Effector memory CD4-positive, alpha-beta T cell (primary cell): Measurements from ENCODE around the gene MKNK1.

Experiments
- DNase-seq, 3 donors: peaks; one replicate each; pipeline ENCODE4 v3.0.0-alpha.2; 2020
- H3K27ac ChIP-seq: 2 replicates; pipeline ENCODE4 v1.7.0; 2013; ENCODE audit warnings: mild to moderate bottlenecking, low read length, moderate library complexity; ENCODE audit not compliant: insufficient read depth, poor library complexity, severe bottlenecking
- H3K27me3 ChIP-seq: replicated peaks from 2 replicates; pipeline ENCODE4 v1.7.0; 2013; ENCODE audit warnings: mild to moderate bottlenecking, low read length; ENCODE audit not compliant: insufficient read depth, control insufficient read depth, poor library complexity, severe bottlenecking
- H3K36me3 ChIP-seq: 2 replicates; pipeline ENCODE4 v1.7.0; 2013; ENCODE audit warnings: mild to moderate bottlenecking, low read length, moderate library complexity; ENCODE audit not compliant: control insufficient read depth, insufficient read depth
- H3K4me1 ChIP-seq: 2 replicates; pipeline ENCODE4 v1.7.0; 2013; ENCODE audit warnings: low read length, mild to moderate bottlenecking; ENCODE audit not compliant: control insufficient read depth, insufficient read depth, poor library complexity, severe bottlenecking
- H3K4me3 ChIP-seq: 2 replicates; pipeline ENCODE4 v1.7.0; 2013; ENCODE audit warnings: low read length, low read depth, mild to moderate bottlenecking; ENCODE audit not compliant: insufficient read depth, poor library complexity, severe bottlenecking
- H3K9me3 ChIP-seq: 2 replicates; pipeline ENCODE4 v1.7.0; 2013; ENCODE audit warnings: mild to moderate bottlenecking, low read length, moderate library complexity; ENCODE audit not compliant: control insufficient read depth

Gene MKNK1

DNA sequence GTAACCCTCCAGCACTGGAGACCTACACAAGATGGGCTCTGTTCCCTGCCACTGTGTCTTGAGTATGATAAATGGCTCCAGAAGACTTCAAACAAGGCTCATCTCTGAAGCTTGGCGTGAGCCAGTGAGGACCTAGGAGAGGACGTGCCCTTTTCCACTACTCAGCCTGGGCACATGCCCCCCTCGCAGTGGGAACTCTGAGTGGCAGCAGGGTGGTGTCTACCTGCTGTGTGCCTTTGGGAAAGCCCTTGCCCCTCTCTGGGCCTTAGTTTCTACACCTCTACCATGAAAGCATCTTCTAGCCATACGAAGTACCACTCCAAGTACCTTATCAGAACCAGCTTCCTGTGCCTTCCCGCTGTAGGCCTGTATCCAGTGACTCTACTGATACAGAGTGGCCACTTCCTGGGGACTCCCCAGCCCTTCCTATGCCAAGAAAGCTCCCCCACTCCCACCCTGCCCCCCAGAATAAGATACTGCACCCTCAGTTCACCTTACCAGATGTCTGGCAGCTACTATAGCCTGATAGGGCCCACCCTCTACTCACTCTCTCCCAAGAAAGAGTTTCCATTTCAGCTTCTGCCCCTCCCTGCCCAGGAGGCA is 15.7 kb upstream of the MKNK1 start:
- no peak for DNase-seq
- no peak overlapping the region for H3K27ac ChIP-seq
- H3K36me3 ChIP-seq, result no peaks in the 10 kb centered on the region
- no peak overlapping the region for H3K4me3 ChIP-seq
- H3K27me3 ChIP-seq, result no peaks in the 10 kb centered on the region
- H3K9me3 ChIP-seq, result no peaks in the 10 kb centered on the region
- H3K4me1 ChIP-seq, result peaks cover 14% of the 10 kb centered on the region

DNA sequence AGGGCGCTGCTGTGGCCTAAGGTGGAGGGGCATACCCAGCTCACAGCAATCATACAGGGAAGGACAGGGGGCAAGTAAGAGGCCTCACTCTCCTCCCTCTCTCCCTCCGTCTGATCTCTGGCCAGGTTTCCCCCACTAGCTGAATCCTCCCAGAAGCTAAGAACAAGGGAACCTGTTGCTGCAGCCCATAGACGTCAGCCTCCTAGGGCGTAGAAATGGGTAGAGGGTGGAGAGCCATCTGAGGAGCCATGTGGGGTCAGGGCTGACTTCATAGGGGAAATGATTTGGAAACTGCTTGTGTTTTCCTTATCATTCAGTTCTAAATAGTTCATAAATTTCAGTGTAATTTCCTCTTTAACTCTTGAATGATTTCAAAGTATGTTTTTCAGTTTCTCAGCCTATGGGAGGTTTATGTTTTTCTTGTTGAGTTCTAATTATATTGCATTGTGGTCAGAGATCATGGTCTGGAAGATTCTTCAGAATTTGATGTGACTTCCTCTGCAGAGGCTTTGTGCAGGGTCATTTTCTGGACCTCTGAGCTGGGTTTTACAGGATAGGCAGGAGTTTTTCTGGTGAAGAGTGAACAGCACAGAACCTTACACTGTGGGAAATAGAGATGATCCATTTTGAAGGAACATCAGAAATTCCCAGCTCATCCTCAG is 14.8 kb upstream of the MKNK1 start:
- Histone ChIP-seq H3K4me1 (peaks cover 22% of the 10 kb centered on the region), H3K27ac (no peak overlapping the region), H3K36me3 (no peaks in the 10 kb centered on the region), H3K4me3 (no peak overlapping the region), H3K27me3 (no peaks in the 10 kb centered on the region), H3K9me3 (no peaks in the 10 kb centered on the region)
- DNase-seq, result no peak

DNA sequence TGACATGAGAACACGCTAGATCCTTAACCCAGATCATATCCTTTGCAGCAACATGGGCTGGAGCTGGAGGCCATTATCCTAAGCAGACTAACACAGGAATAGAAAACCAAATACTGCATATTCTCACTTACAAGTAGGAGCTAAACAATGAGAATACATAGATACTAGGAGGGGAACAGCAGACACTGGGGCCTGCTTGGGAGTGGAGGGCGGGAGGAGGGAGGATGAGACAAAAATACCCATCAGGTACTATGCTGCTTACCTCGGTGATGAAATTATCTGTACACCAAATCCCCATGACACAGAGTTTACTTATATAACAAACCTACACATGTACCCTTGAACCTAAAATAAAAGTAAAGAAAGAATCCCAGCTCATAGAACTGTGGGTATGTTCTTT is 13.8 kb upstream of the MKNK1 start:
- no peak overlapping the region for H3K27ac ChIP-seq
- H3K4me1 ChIP-seq, result peaks cover 30% of the 10 kb centered on the region
- H3K4me3 ChIP-seq, result no peak overlapping the region
- DNase-seq, result no peak
- H3K36me3 ChIP-seq, result peaks cover 2% of the 10 kb centered on the region
- no peaks in the 10 kb centered on the region for H3K27me3 ChIP-seq
- H3K9me3 ChIP-seq, result no peaks in the 10 kb centered on the region

DNA sequence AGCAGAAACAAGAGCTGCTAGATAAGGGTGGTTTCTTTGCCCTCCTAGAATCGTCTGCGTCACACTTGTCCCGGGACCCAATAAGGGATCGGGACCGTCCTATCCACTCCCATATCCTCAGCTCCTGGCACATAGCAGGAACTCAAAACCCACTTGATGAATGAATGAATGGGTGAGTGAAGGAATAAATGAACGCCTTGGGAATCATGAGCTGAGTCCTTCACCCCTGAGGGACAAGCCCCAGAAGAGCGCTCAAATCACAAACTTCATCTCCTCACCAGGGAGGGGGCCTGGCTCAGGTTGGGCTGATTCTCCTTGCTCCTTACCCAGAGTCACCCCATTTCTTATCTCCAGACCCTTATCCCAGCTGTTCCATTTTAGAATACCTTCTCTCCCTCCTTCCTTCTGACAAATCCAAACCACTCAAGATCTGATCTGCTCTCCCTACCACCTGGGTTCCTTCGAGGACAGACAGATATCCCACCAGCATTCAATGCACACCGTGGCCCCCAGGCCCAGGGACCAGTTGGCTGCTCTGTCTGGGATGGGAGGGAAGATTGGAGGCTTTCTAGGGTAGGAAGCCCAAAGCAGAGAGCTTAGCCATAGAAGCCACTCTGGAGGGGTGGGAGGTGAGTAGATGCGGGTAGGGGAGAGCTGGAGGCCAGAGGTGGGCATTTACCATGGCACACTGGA is 13.2 kb upstream of the MKNK1 start:
- Histone ChIP-seq H3K27me3 (no peaks in the 10 kb centered on the region), H3K4me3 (peak overlapping the region; percentile 84), H3K9me3 (no peaks in the 10 kb centered on the region), H3K27ac (peak overlapping the region; percentile 85), H3K4me1 (peaks cover 30% of the 10 kb centered on the region), H3K36me3 (peaks cover 5% of the 10 kb centered on the region)
- no peak for DNase-seq

DNA sequence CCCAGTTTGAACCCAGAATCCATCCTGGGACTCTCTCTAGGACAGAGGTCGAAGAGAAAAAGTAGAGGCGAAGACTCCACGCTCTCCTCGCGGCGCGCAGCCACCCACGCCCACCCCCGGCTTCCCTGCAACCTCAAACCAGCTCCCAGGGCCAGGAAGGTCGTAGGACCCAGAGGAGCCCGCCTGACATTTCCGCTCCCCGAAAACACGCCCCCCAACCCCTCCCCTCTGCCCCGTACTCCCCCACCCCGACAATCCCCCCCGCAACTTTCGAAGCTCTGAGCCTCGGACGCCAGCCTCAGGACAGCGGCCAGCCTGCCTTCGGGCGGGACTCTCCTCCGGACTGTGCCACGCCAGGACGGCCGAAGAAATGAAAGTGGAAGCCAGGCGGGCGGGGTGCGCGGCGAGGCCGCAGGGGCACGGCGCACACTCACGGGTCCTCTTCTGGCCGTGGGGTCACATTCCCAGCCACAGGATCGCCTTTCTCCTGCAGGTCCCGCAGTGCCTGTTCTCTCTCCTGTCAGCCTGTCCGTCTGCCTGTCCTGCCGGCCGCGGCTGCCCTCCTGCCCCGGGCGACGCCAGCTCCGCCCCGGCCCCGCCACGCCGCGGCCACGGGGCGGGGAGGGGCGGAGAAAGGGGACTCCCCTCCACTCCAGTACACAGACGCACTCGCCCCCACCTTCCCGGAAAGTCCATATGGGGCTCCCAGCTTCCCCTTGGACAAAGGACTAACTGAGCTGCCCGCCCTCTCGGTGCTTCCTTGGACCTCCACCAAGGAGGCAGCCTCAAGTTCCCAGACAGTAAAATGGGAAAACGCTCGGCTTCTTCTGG is 12.4 kb upstream of the MKNK1 start, which contains the start of gene MOB3C:
MOB3C (minus strand) TSS at position 535 of the 831 bp plus-strand sequence. CDS start 3,490 bp downstream, outside the sequence.
- Histone ChIP-seq H3K27ac (peak within 1 kb of the TSS; percentile 85), H3K36me3 (peaks cover 5% of the 10 kb centered on the region), H3K4me1 (peaks cover 30% of the 10 kb centered on the region), H3K27me3 (no peaks in the 10 kb centered on the region), H3K9me3 (no peaks in the 10 kb centered on the region), H3K4me3 (peak within 1 kb of the TSS; percentile 84)
- peak; percentile 38 to 50 (median 45) for DNase-seq

DNA sequence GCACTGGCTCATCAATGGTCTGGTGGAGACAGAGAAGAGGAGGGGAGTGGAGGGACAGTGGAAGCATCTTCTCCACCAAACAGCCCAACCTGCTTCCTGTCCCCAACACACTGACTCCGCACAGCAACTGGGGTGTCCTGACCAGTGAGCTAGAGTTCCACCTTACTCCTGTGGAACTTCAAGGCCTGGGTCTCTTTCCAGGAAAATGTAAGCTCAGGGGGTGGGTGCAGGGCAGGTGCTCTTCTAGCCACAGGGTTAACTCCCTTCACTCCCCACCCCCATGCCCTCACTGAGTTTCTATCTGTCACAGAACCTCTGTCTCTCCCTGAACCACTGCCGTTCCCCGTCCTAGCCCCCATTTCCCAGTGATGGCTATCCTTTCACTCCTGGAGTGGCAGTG is 11.7 kb upstream of the MKNK1 start:
- Histone ChIP-seq H3K4me3 (peak overlapping the region; percentile 84), H3K36me3 (peaks cover 5% of the 10 kb centered on the region), H3K27ac (peak overlapping the region; percentile 85), H3K27me3 (no peaks in the 10 kb centered on the region), H3K9me3 (no peaks in the 10 kb centered on the region), H3K4me1 (peaks cover 30% of the 10 kb centered on the region)
- no peak for DNase-seq

DNA sequence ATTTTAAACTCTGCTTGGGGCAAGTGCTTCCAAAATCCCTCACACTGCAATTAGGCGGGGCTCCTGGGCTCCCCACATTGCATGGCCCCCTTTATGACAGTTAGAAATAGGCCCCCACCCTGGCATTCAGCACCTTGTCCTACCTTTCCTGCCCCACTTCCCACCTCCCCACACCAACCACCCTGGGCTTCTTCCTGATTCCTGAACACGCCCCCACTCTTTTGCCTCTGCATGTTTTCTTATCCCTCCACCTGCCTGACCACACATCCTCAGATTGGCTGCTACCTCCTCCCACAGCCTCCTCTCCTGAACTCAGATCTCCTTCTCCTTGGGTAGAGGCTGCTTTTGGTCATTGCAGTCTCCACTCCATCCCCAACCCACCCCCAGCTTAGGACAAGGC is 11.0 kb upstream of the MKNK1 start:
- peak overlapping the region; percentile 84 for H3K4me3 ChIP-seq
- no peaks in the 10 kb centered on the region for H3K9me3 ChIP-seq
- peaks cover 30% of the 10 kb centered on the region for H3K4me1 ChIP-seq
- no peak for DNase-seq
- H3K27ac ChIP-seq, result no peak overlapping the region
- H3K27me3 ChIP-seq, result no peaks in the 10 kb centered on the region
- H3K36me3 ChIP-seq, result peaks cover 5% of the 10 kb centered on the region

DNA sequence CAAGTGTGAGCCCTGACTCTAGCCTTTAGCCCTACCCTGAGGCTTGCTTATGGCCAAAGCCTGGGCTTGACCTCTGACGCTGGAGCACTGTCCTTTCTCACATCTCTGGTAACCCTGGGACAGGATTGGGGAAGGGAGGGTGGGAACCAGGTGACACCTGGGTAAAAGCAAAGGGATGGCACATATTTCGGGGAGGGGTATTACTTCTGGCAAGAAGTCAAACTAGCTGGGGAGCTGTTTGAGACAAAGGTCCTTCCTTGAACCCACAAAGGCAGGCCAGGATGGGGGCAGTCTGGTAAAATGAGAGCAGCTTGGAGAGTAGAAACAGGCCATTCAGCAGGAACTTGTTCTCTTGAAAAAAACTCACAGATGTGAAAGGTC is 10.5 kb upstream of the MKNK1 start:
- Histone ChIP-seq H3K27me3 (no peaks in the 10 kb centered on the region), H3K9me3 (no peaks in the 10 kb centered on the region), H3K4me1 (peaks cover 30% of the 10 kb centered on the region), H3K27ac (no peak overlapping the region), H3K4me3 (no peak overlapping the region), H3K36me3 (peaks cover 10% of the 10 kb centered on the region)
- no peak for DNase-seq

DNA sequence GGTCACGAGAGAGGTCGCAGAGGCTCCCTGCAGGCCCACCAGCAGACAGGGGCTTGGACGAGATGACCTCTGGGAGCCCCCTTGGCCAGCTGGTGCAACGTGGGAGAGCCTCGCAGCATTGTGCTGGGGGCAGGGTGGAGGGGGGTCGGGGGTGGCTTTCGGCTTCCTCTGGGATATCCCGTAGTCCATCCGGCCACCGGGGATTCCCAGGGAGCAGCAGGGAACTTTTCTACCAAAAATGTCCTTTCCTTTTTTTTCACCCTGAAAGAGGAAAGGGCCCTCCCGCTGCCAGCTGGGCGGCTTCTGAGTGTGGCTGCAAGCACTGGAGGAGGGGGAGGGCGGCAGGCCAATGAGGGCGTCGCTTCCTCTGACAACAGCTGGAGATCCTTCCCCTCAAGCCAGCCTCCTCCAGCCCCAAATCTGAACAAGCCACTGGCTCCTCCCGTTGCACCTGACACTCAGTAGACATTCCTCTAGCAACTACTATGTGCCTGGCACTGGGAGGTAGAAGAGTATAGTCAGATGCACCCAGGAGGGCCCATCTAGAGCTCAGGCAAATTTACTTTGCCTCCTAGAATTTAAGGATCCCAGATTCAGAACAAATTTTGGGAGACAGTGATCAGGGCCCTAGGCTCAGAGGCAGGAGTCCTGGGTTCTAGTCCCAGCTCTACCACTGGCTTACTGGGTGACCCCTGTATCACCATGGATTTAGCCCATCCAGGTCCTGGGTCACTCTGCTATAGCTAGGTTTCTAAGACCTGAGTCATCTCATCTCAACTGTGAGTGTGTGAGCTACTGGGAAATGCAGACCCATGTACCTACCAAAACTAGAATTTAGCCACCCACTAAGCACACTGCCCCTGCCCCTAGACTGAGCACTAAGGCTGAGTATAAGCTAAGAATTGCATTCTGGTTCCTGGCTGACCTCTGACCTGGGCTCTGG is 9.9 kb upstream of the MKNK1 start:
- Histone ChIP-seq H3K9me3 (no peaks in the 10 kb centered on the region), H3K4me3 (no peak overlapping the region), H3K27ac (no peak overlapping the region), H3K27me3 (no peaks in the 10 kb centered on the region), H3K4me1 (peaks cover 30% of the 10 kb centered on the region), H3K36me3 (peaks cover 12% of the 10 kb centered on the region)
- no peak for DNase-seq
